ENCODE results near the gene CDKN2C. TPM values are rescaled to one million over a fixed set of nuclear protein-coding genes. Genes with fewer than 3 reads are reported as not detected.
"Not testable (repeated sequence)": the region's sequence is repeated elsewhere in the genome, so short reads cannot be mapped to it uniquely, and the experiment has no call there.

Gene CDKN2C
- total RNA-seq, 2 experiments from 2014 or later: 15.5 to 16.8 TPM

DNA sequence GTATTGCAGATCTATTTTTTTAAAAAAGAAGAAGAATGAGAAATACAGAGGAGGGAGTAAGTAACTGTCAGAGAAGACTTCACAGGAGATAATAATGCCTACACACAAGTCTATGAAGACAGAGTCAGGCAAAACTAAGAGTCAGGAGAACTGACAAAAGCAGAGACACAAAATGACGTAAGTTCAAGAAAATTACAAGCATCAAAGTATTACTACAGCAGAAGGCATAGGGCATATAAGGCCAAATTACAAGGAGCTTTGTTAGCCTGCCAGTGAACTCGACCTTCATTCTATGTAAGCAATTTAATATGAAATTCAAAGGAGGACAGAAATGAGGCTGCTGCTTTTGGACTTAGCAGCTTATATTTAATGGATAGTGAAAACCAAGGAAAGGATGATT lies 33.7 kb upstream of the CDKN2C start:
- peaks cover 26% of the 10 kb centered on the region for H3K4me1 Mint-ChIP-seq (ENCODE audit: low read depth)
- POLR2A ChIA-PET: no interaction called here
- H3K36me3 Mint-ChIP-seq: no peaks in the 10 kb centered on the region
- no peak overlapping the region for H3K4me3 Mint-ChIP-seq
- intact Hi-C loops (cut with micrococcal nuclease): no loop called here
- DNase-seq: no peak
- H3K27ac Mint-ChIP-seq: no peak overlapping the region
- H3K27me3 Mint-ChIP-seq: no peaks in the 10 kb centered on the region
- CTCF ChIA-PET: interaction anchor here (0.6 kb wide), 1 partner anchor 200 kb away, joined by 4 read pairs; no protein-coding TSS in a partner anchor
- no peaks in the 10 kb centered on the region for H3K9me3 Mint-ChIP-seq

DNA sequence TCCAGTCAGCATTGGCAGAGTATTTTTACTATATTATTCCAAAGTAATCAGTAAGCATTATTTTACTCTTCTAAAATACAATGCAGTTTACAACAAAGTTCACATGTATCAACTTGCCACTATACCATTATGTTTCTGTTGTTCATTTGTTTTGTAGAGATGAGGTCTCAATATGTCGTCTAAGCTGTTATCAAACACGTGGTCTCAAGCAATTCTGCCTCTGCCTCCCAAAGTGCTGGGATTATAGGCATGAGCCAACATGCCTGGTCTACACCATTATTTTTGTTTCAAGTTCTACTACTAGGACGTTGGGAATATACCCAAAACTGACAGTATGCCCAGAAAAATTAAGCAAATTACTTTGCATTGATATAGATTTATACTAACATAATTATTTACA lies 29.8 kb upstream of the CDKN2C start:
- intact Hi-C loops (cut with micrococcal nuclease): no loop called here
- peaks cover 24% of the 10 kb centered on the region for H3K4me1 Mint-ChIP-seq (ENCODE audit: low read depth)
- DNase-seq: no peak
- ChIA-PET POLR2A (no interaction called here), CTCF (interaction anchor here (1.2 kb wide), 1 partner anchor 11 kb away, joined by 4 read pairs; no protein-coding TSS in a partner anchor)
- no peak overlapping the region for H3K27ac Mint-ChIP-seq
- H3K27me3 Mint-ChIP-seq: no peaks in the 10 kb centered on the region
- H3K36me3 Mint-ChIP-seq: no peaks in the 10 kb centered on the region
- no peaks in the 10 kb centered on the region for H3K9me3 Mint-ChIP-seq
- H3K4me3 Mint-ChIP-seq: no peak overlapping the region

DNA sequence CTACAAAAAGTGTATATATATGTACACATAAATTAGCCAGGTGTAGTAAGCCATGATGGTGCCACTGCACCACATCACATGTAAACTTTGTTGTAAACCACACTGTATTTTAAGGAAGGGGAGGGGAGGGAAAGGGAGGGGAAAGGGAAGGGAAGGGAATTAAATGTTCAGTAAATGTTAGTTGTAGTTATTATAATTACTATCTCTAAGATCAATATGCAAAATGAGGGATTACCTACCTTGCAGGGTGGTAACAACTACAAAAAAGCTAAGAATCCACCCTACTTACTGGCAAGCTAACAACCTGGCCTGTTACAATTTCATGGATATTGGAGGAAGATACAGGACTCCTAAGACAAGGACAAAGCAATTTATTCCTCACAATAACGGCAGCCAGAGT lies 27.7 kb upstream of the CDKN2C start:
- POLR2A ChIA-PET: no interaction called here
- Mint-ChIP-seq H3K9me3 (no peaks in the 10 kb centered on the region), H3K36me3 (peaks cover 2% of the 10 kb centered on the region), H3K27ac (no peak overlapping the region), H3K4me1 (ENCODE audit: low read depth) (peaks cover 18% of the 10 kb centered on the region), H3K27me3 (no peaks in the 10 kb centered on the region), H3K4me3 (no peak overlapping the region)
- no peak for DNase-seq
- intact Hi-C loops (cut with micrococcal nuclease): no loop called here
- CTCF ChIA-PET: no interaction called here

DNA sequence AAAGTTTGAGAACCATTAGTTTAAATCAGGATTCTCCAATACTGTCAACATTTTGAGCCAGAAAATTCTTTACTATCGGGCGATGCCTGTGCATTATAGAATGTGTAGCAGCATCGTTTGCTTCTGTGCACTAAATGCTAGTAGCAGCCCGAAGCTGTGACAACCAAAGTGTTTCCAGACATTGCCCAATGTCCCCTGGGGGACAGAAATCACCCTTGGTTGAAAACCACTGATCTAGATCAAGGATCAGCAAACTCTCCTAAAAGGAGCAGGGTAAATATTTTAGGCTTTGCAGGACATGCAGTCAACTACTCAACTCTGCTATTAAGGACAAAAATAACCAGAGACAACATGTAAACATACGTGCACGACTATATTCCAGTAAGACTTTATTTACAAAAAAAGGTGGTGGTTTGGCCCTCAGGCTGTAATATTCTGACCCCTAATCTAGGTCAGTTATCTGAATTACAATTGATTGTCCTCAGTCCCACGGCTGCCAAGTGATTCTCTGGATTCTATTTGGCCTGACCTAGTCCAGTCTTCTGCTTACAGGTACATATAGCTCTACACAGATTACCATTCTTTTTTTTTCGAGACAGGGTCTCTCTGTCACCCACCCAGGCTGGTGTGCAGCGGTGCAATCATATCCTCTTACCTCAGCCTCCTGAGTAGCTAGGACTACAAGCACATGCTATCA lies 20.6 kb upstream of the CDKN2C start:
- intact Hi-C loops (cut with micrococcal nuclease): no loop called here
- Mint-ChIP-seq H3K9me3 (no peaks in the 10 kb centered on the region), H3K27me3 (no peaks in the 10 kb centered on the region), H3K4me1 (ENCODE audit: low read depth) (peaks cover 28% of the 10 kb centered on the region), H3K27ac (no peak overlapping the region), H3K4me3 (no peak overlapping the region), H3K36me3 (peaks cover 2% of the 10 kb centered on the region)
- DNase-seq: no peak
- ChIA-PET POLR2A (no interaction called here), CTCF (interaction anchor here (1.2 kb wide), 1 partner anchor 76 kb away, joined by 3 read pairs; no protein-coding TSS in a partner anchor)

DNA sequence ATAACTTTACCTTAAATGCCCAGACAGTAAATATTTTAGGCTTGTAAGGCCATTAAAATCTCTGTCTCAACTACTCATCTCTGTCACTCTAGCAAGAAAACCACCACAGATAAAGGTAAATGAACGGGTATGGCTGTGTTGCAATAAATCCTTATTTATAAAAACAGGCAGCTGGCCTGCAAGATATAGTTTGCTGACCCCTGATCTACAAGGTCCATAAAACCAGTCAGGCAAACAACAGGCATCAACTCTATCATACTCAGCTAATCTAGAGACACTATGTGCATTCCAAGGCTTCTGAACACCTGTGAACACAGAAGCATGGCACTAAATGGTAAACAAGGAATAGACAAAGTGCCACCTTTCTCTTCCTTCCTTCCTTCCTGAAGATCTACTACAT lies 19.6 kb upstream of the CDKN2C start:
- Mint-ChIP-seq H3K27me3 (no peaks in the 10 kb centered on the region), H3K27ac (no peak overlapping the region), H3K36me3 (peaks cover 2% of the 10 kb centered on the region), H3K9me3 (no peaks in the 10 kb centered on the region), H3K4me3 (no peak overlapping the region), H3K4me1 (ENCODE audit: low read depth) (peaks cover 31% of the 10 kb centered on the region)
- CTCF ChIA-PET: interaction anchor here (0.6 to 1.2 kb wide), 2 partner anchors 77 to 177 kb away, joined by 3 read pairs; no protein-coding TSS in a partner anchor
- intact Hi-C loops (cut with micrococcal nuclease): no loop called here
- POLR2A ChIA-PET: no interaction called here
- no peak for DNase-seq

GRCh38 chr1:50952566-50952965 lies 17.5 kb upstream of the CDKN2C start:
- intact Hi-C loops (cut with micrococcal nuclease): not testable (repeated sequence)

GRCh38 chr1:50955116-50955515 lies 14.9 kb upstream of the CDKN2C start:
- ChIA-PET POLR2A (no interaction called here), CTCF (no interaction called here)
- Mint-ChIP-seq H3K27ac (no peak overlapping the region), H3K4me3 (no peak overlapping the region), H3K36me3 (peaks cover under 1% of the 10 kb centered on the region), H3K4me1 (ENCODE audit: low read depth) (peaks cover 24% of the 10 kb centered on the region), H3K27me3 (no peaks in the 10 kb centered on the region), H3K9me3 (no peaks in the 10 kb centered on the region)
- intact Hi-C loops (cut with micrococcal nuclease): no loop called here
- DNase-seq: no peak

More at GRCh38 chr1:50952566-50952965, 17.5 kb upstream of the CDKN2C start:
- H3K4me3 Mint-ChIP-seq, H3K36me3 Mint-ChIP-seq, H3K27ac Mint-ChIP-seq, DNase-seq, POLR2A ChIA-PET, H3K9me3 Mint-ChIP-seq, CTCF ChIA-PET, H3K27me3 Mint-ChIP-seq: not testable (repeated sequence)
- H3K4me1 Mint-ChIP-seq (ENCODE audit: low read depth): peaks cover 27% of the 10 kb centered on the region

- CTCF ChIA-PET: interaction anchor here (1.1 to 3.8 kb wide), 5 partner anchors 10 to 233 kb away, joined by 3 to 25 read pairs (median 6); partner anchors contain the start of gene CDKN2C
- no peaks in the 10 kb centered on the region for H3K9me3 Mint-ChIP-seq
- H3K27ac Mint-ChIP-seq: peak overlapping the region; percentile 84
- peak overlapping the region; percentile 85 for H3K4me3 Mint-ChIP-seq
- POLR2A ChIA-PET: interaction anchor here (1.4 kb wide), 1 partner anchor 17 kb away, joined by 3 read pairs; no protein-coding TSS in a partner anchor
- peaks cover 1% of the 10 kb centered on the region for H3K36me3 Mint-ChIP-seq
- no peaks in the 10 kb centered on the region for H3K27me3 Mint-ChIP-seq
- no peak for DNase-seq
- intact Hi-C loops (cut with micrococcal nuclease): no loop called here
- peaks cover 24% of the 10 kb centered on the region for H3K4me1 Mint-ChIP-seq (ENCODE audit: low read depth)
Measured at GRCh38 chr1:50959303-50959912, 10.6 kb upstream of the CDKN2C start.

DNA sequence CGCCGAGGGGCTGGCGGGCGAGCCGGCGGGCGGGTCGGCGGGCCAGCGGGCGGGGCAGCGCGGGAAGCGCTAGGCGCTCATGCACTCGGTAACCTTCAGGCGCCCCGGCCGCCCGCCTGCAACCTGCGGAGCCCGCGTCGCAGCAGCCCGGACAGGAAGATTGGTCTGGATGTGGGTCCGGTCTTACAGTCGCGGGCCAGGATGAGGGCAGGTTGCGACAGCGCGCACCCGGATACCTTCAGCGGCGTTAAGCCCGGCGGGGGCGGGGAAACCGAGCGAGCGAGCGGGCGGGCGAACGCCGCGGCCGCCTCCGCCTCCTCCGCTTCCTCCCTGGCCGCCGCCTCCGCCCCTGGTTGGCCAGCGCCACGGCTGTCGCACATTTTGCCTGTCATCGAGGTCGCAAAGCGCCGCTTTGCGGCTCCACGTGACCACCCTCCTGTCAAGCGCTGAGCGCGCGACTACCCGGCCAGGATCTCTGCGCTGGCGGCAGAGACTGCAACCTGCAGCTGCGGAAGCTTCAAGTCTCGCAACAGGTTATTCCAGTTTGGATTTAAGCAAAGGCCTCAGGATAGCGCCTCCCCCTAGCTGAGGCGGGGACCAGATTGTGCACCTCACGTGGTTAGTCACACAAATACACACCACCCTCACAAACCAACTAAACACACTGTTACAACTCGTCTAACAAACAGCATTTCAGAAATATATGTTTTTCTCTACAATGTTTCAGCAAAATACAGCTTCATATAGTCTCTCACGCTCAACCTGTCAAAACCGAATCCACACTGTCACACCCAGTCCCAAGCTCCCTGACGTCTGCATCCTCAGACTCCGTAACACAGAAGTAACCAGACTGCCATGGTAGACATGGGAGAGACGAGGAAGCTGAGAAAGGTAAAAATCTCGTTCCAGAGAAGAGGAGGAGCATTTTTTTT lies 9.9 kb upstream of the CDKN2C start, which contains the start of gene FAF1:
Gene FAF1, minus strand, starts transcription at position 355 of the 932 bp plus-strand sequence. CDS start 456 bp downstream, outside the sequence.
- H3K4me3 Mint-ChIP-seq: peak within 1 kb of the TSS; percentile 85
- no peaks in the 10 kb centered on the region for H3K27me3 Mint-ChIP-seq
- intact Hi-C loops (cut with micrococcal nuclease): loop anchor here (1.0 to 10.0 kb wide), 5 partner anchors 8 to 915 kb away; partner anchors contain the start of genes DMRTA2, NRDC and RNF11
- H3K9me3 Mint-ChIP-seq: no peaks in the 10 kb centered on the region
- POLR2A ChIA-PET: interaction anchor here (0.6 to 1.6 kb wide), 3 partner anchors 10 to 106 kb away, joined by 3 to 20 read pairs (median 3); partner anchors contain the start of gene CDKN2C
- DNase-seq: peak; percentile 98
- peak within 1 kb of the TSS; percentile 84 for H3K27ac Mint-ChIP-seq
- CTCF ChIA-PET: interaction anchor here (1.1 to 3.8 kb wide), 5 partner anchors 9 to 228 kb away, joined by 4 to 25 read pairs (median 7); partner anchors contain the start of gene CDKN2C
- H3K4me1 Mint-ChIP-seq (ENCODE audit: low read depth): peaks cover 21% of the 10 kb centered on the region
- peaks cover 1% of the 10 kb centered on the region for H3K36me3 Mint-ChIP-seq

DNA sequence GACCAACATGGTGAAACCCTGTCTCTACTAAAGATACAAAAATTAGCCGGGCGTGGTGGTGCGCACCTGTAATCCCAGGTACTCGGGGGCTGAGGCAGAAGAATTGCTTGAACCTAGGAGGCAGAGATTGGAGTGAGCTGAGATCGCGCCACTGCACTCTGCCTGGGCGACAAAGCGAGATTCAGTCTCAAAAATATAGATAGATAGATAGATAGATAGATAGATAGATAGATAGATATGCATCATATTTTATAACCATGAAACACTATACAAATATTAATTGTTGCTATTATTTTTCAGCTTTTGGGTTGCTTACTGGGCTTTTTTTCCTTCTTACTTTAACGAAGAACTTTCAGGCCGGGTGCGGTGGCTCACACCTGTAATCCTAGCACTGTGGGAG lies 5.2 kb upstream of the CDKN2C start:
- intact Hi-C loops (cut with micrococcal nuclease): loop anchor here (10.0 kb wide), 2 partner anchors 540 to 910 kb away; partner anchors contain the start of genes DMRTA2 and NRDC
- POLR2A ChIA-PET: no interaction called here
- CTCF ChIA-PET: no interaction called here
- Mint-ChIP-seq H3K27ac (no peak overlapping the region), H3K4me3 (no peak overlapping the region), H3K36me3 (peaks cover 1% of the 10 kb centered on the region), H3K27me3 (no peaks in the 10 kb centered on the region), H3K4me1 (ENCODE audit: low read depth) (peaks cover 11% of the 10 kb centered on the region), H3K9me3 (no peaks in the 10 kb centered on the region)
- DNase-seq: no peak

GRCh38 chr1:50966991-50967390 lies 3.1 kb upstream of the CDKN2C start:
- CTCF ChIA-PET: no interaction called here
- Mint-ChIP-seq H3K27ac (no peak overlapping the region), H3K4me3 (no peak overlapping the region), H3K4me1 (ENCODE audit: low read depth) (peaks cover 25% of the 10 kb centered on the region), H3K36me3 (no peaks in the 10 kb centered on the region), H3K9me3 (no peaks in the 10 kb centered on the region), H3K27me3 (peaks cover 11% of the 10 kb centered on the region)
- intact Hi-C loops (cut with micrococcal nuclease): loop anchor here (10.0 kb wide), 2 partner anchors 542 to 908 kb away; partner anchors contain the start of genes DMRTA2 and NRDC
- no peak for DNase-seq
- POLR2A ChIA-PET: no interaction called here

Measured in activated CD4-positive, alpha-beta memory T cell treated with anti-CD3 and anti-CD28 coated beads for 36 hours (primary cell).